Measurements from ENCODE around the gene SEC61B.

Gene SEC61B

DNA sequence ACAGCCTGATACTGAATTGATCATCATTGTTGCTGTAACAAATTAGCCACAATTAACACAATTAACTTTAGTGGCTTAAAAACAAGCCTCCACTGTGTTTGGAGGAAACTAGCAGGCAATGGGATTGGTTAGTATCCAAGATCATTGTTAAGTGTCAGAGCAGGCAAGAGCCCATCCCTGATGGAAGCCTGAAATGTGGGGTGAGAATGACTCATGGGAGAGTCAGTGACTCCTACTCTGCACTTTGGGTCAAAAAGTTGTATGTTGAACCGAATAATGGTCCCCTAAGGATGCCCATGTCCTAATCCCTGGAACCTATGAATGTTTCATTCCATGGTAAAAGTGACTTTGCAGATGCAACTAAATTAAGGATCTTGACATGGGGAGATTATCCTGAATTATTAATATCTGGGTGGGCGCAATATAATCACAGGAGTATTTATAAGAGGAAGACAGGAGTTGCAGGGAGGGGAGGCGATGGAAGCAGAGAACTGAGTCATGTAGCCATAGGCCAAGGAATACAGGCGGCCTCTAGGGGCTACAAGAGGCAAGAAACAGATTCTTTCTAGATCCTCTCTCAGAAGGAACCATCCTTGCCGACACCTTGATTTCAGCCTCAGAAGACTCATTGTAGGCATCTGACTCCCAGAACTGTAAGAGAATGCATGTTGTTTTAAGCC is 29.2 kb upstream of the SEC61B start:
- TF ChIP-seq TEAD4 (IDR thresholded peaks at IDR 0.05) (no peak), ZBTB7A (IDR thresholded peaks at IDR 0.05; ENCODE audit: low read depth) (no peak), TAF1 (IDR thresholded peaks at IDR 0.05; ENCODE audit: low read depth) (no peak), EGR1 (IDR thresholded peaks at IDR 0.05) (no peak), FOXM1 (IDR thresholded peaks at IDR 0.05; ENCODE audit: borderline replicate concordance, low read depth) (no peak), NFIC (IDR thresholded peaks at IDR 0.05) (no peak), CEBPB (IDR thresholded peaks at IDR 0.05) (no peak), YY1 (IDR thresholded peaks at IDR 0.05; ENCODE audit: low read depth) (no peak), CREB1 (IDR thresholded peaks at IDR 0.05; ENCODE audit: low read depth) (no peak), RAD21 (IDR thresholded peaks at IDR 0.05; ENCODE audit: low read depth) (no peak)
- TF ChIP-seq, protein P1, sequence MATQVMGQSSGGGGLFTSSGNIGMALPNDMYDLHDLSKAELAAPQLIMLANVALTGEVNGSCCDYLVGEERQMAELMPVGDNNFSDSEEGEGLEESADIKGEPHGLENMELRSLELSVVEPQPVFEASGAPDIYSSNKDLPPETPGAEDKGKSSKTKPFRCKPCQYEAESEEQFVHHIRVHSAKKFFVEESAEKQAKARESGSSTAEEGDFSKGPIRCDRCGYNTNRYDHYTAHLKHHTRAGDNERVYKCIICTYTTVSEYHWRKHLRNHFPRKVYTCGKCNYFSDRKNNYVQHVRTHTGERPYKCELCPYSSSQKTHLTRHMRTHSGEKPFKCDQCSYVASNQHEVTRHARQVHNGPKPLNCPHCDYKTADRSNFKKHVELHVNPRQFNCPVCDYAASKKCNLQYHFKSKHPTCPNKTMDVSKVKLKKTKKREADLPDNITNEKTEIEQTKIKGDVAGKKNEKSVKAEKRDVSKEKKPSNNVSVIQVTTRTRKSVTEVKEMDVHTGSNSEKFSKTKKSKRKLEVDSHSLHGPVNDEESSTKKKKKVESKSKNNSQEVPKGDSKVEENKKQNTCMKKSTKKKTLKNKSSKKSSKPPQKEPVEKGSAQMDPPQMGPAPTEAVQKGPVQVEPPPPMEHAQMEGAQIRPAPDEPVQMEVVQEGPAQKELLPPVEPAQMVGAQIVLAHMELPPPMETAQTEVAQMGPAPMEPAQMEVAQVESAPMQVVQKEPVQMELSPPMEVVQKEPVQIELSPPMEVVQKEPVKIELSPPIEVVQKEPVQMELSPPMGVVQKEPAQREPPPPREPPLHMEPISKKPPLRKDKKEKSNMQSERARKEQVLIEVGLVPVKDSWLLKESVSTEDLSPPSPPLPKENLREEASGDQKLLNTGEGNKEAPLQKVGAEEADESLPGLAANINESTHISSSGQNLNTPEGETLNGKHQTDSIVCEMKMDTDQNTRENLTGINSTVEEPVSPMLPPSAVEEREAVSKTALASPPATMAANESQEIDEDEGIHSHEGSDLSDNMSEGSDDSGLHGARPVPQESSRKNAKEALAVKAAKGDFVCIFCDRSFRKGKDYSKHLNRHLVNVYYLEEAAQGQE (IDR thresholded peaks at IDR 0.05; ENCODE audit: low read depth) = no peak
- TF ChIP-seq, protein P2, sequence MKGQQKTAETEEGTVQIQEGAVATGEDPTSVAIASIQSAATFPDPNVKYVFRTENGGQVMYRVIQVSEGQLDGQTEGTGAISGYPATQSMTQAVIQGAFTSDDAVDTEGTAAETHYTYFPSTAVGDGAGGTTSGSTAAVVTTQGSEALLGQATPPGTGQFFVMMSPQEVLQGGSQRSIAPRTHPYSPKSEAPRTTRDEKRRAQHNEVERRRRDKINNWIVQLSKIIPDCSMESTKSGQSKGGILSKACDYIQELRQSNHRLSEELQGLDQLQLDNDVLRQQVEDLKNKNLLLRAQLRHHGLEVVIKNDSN (IDR thresholded peaks at IDR 0.05) = no peak
- TF ChIP-seq, protein P3, sequence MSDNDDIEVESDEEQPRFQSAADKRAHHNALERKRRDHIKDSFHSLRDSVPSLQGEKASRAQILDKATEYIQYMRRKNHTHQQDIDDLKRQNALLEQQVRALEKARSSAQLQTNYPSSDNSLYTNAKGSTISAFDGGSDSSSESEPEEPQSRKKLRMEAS (IDR thresholded peaks at IDR 0.05) = no peak

DNA sequence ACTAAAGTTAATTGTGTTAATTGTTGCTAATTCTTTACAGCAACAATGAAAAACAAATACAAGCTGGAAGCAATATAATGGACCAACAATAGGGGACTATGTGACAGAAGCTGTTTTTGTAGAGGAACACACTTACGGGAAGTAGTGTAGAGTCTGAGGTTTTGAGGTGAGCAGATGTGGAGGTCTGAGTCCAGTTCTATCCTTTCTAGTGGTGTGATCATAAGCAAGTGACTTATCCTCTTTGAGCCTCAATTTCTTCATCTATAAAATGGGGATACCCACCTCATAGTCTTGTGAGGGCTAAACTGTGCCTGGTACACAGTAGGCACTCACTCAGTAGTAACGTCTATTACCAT is 28.6 kb upstream of the SEC61B start:
- TF ChIP-seq YY1 (IDR thresholded peaks at IDR 0.05; ENCODE audit: low read depth) (no peak), EGR1 (IDR thresholded peaks at IDR 0.05) (no peak), TEAD4 (IDR thresholded peaks at IDR 0.05) (no peak), EP300 (IDR thresholded peaks at IDR 0.05; ENCODE audit: borderline replicate concordance) (no peak), FOXM1 (IDR thresholded peaks at IDR 0.05; ENCODE audit: borderline replicate concordance, low read depth) (no peak), TAF1 (IDR thresholded peaks at IDR 0.05; ENCODE audit: low read depth) (no peak), NFIC (IDR thresholded peaks at IDR 0.05) (no peak), CREB1 (IDR thresholded peaks at IDR 0.05; ENCODE audit: low read depth) (no peak), RAD21 (IDR thresholded peaks at IDR 0.05; ENCODE audit: low read depth) (no peak)
- TF ChIP-seq, protein P2 (IDR thresholded peaks at IDR 0.05) = no peak
- TF ChIP-seq, protein P3 (IDR thresholded peaks at IDR 0.05) = no peak
- TF ChIP-seq, protein P1 (IDR thresholded peaks at IDR 0.05; ENCODE audit: low read depth) = no peak

DNA sequence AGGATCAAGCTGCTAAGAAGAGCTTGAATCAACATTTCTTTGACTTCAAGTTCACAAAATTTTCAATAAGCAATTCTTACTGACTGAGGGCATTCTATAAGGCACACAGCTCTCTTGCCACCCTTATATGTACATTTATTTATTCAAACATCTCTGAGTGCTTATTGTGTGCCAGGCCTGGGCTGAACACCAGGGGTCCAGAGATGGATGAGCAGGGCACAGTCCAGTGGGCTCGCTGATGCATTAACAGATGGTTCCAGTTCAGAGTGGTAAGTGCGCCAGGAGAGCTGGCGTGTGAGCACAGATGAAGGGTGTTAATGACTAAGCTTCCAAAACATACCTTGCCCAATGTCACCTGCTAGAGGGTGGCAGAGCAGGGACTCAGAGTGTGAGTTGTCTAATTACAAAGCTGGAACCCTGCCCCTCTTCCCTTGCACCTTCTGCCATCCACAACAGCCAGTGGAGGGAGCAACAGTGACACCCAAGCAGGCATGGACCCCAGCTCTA is 24.9 kb upstream of the SEC61B start:
- no peak for TF ChIP-seq FOXM1 (IDR thresholded peaks at IDR 0.05; ENCODE audit: borderline replicate concordance, low read depth)
- TF ChIP-seq, protein P3 (IDR thresholded peaks at IDR 0.05) = no peak
- no peak for TF ChIP-seq TEAD4 (IDR thresholded peaks at IDR 0.05)
- no peak for TF ChIP-seq EGR1 (IDR thresholded peaks at IDR 0.05)
- no peak for TF ChIP-seq YY1 (IDR thresholded peaks at IDR 0.05; ENCODE audit: low read depth)
- no peak for TF ChIP-seq CREB1 (IDR thresholded peaks at IDR 0.05; ENCODE audit: low read depth)
- TF ChIP-seq TAF1 (IDR thresholded peaks at IDR 0.05; ENCODE audit: low read depth) = no peak
- TF ChIP-seq ZBTB7A (IDR thresholded peaks at IDR 0.05; ENCODE audit: low read depth) = no peak
- TF ChIP-seq, protein P1 (IDR thresholded peaks at IDR 0.05; ENCODE audit: low read depth) = no peak
- no peak for TF ChIP-seq RAD21 (IDR thresholded peaks at IDR 0.05; ENCODE audit: low read depth)
- no peak for TF ChIP-seq CEBPB (IDR thresholded peaks at IDR 0.05)

DNA sequence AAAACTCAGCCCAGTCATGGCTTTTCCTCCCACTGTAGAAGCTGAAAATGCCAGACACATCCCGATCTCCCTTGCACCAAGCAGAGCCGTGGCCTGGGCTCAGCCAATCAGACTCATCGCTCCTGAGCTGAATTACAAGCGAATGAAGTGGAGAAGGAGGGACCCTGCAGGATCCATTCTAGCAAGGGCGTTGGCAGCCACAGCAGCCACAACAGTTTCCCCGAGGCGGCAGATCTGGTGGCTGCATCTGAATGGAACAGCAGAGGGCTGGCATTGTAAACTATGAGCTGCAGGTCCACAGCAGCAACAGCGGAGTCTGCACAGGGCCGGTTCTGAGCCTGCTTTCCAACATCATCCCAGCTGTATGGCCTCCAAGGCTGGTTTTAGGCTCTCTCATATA is 24.1 kb upstream of the SEC61B start:
- TF ChIP-seq ZBTB7A (IDR thresholded peaks at IDR 0.05; ENCODE audit: low read depth) = no peak
- no peak for TF ChIP-seq EP300 (IDR thresholded peaks at IDR 0.05; ENCODE audit: borderline replicate concordance)
- no peak for TF ChIP-seq RAD21 (IDR thresholded peaks at IDR 0.05; ENCODE audit: low read depth)
- TF ChIP-seq TEAD4 (IDR thresholded peaks at IDR 0.05) = no peak
- no peak for TF ChIP-seq TAF1 (IDR thresholded peaks at IDR 0.05; ENCODE audit: low read depth)
- no peak for TF ChIP-seq CEBPB (IDR thresholded peaks at IDR 0.05)
- TF ChIP-seq NFIC (IDR thresholded peaks at IDR 0.05) = no peak
- TF ChIP-seq, protein P3 (IDR thresholded peaks at IDR 0.05) = no peak
- TF ChIP-seq YY1 (IDR thresholded peaks at IDR 0.05; ENCODE audit: low read depth) = no peak
- TF ChIP-seq, protein P1 (IDR thresholded peaks at IDR 0.05; ENCODE audit: low read depth) = no peak
- no peak for TF ChIP-seq CREB1 (IDR thresholded peaks at IDR 0.05; ENCODE audit: low read depth)
- no peak for TF ChIP-seq FOXM1 (IDR thresholded peaks at IDR 0.05; ENCODE audit: borderline replicate concordance, low read depth)
- TF ChIP-seq, protein P2 (IDR thresholded peaks at IDR 0.05) = no peak
- no peak for TF ChIP-seq EGR1 (IDR thresholded peaks at IDR 0.05)
- no peak for TF ChIP-seq TCF12 (IDR thresholded peaks at IDR 0.05; ENCODE audit: low read depth)

All from Ishikawa (cell line).